NCI-H2107 treated with DMSO at 0.1 percent for 48 hours (cell line): ENCODE measurements around the gene PRSS1.
"Not testable (repeated sequence)": the region's sequence is repeated elsewhere in the genome, so short reads cannot be mapped to it uniquely, and the experiment has no call there.

Experiments
- DNase-seq: peaks from one replicate; lab custom pipeline; 2025; ENCODE audit not compliant: unreplicated experiment; lab: John Stamatoyannopoulos, UW

The PRSS1 gene

GRCh38 chr7:142772673-142773072, 23.4 kb downstream of the PRSS1 start:
- DNase-seq = peak; percentile 18

DNA sequence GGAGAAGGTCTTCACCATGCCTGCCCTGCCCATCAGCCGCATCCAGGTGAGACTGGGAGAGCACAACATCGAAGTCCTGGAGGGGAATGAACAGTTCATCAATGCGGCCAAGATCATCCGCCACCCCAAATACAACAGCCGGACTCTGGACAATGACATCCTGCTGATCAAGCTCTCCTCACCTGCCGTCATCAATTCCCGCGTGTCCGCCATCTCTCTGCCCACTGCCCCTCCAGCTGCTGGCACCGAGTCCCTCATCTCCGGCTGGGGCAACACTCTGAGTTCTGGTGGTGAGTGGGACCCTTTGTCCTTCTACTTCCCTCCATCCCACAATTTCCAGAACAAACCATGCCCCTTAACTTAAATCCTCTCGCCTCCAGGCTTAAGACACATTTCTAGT, 24.0 kb downstream of the PRSS1 start:
- no peak for DNase-seq

DNA sequence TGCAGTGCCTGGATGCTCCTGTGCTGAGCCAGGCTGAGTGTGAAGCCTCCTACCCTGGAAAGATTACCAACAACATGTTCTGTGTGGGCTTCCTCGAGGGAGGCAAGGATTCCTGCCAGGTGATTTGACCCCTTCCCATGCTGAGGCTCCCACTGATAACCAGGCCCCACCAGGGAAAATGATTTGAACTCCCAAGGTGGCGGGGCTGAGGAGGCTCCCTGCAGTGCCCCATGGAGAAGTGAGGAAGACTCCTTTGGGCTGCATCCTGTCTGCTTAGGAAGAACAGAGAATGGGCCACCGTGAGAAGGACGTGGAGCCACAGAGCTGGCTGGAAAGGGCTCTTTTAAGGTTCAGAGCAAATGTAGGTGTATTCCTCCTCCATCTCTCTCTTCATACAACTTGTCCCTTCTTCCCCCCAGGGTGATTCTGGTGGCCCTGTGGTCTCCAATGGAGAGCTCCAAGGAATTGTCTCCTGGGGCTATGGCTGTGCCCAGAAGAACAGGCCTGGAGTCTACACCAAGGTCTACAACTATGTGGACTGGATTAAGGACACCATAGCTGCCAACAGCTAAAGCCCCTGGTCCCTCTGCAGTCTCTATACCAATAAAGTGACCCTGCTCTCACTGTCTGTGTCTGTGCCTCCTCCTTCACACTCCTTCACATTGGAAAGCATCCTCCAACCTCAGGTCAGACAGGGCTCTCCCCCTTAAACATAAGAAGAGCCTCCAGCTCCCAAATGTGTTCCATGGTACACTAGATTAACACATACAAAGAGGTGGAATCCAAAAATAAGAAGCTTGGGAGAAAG, 24.9 kb downstream of the PRSS1 start:
- DNase-seq = no peak

DNA sequence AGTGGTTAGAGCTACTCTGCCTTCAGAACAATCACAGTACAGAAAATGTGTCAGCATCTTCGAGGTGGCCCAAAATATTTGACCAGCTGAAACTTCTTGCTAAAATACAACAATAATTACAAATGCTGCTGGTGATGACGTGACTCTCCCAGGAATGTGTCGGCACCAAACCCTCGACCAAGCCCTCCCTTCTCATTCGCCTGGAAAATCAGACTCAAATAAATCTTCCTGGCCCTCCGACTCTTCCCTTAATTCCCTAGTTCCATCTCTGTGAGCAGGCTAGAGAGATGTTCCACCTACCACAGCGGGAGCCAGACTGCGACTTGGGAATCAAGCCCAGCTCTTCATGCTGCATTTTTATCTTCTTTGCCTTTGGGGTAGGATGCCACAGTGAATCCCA, 25.6 kb downstream of the PRSS1 start:
- DNase-seq = no peak

GRCh38 chr7:142775351-142776115, 26.3 kb downstream of the PRSS1 start:
- DNase-seq = peak; percentile 15

DNA sequence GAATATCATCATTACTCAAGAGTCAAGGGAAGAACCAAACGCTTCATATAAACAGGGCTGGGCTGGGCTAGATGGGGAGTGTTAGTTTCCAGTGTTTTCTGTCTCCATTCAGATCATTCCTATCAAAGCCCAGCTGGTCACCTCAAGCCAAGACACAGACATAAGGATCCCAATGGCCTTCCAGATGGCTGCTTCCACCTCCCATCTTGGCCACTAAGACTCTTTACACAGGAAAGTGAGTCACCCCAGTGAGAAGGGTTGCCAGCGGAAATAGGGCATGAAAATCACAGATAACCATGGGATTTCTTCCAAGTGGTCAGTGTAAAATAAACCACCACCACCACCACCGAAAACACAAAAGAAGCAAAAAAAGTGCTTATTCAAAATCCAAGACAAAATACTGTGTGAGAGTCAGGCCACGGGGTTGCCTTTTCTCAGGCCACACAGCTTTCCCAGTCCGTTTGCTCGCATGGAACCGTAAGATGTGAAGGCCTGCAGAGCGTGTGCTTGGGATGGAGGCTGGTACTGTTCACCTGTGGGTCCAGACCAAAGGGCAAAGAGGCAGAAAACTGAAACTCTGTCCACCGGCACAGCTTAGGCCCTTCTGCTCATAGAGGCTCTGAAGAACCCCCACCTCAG, 27.1 kb downstream of the PRSS1 start:
- DNase-seq = no peak

DNA sequence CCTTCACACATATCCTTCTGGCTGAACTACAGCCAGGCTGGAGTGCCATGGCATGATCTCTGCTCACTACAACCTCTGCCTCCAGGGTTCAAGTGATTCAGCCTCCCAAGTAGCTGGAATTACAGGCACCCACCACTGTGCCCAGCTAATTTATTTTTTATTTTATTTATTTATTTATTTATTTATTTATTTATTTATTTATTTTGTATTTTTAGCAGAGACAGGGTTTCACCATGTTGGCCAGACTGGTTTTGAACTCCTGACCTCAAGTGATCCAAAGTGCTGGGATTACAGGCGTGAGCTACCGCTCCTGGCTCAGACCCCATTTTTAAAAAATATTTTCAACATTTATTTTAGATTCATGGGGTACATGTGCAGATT, 27.6 kb downstream of the PRSS1 start:
- DNase-seq = not testable (repeated sequence)

DNA sequence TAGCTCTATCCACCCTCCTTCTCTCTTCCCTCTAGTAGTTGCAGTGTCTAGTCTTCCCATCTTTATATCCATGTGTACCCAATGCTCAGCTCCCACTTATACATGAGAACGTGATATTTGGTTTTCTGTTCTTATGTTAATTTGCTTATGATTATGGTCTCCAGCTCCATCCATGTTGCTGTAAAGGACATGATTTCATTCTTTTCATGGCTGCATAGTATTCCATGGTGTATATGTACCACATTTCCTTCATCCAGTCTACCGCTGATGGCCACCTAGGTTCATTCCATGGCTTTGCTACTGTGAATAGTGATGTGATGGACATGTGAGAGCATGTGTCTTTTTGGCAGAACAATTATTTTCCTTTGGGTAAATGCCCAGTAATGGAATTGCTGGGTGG, 28.0 kb downstream of the PRSS1 start:
- no peak for DNase-seq

DNA sequence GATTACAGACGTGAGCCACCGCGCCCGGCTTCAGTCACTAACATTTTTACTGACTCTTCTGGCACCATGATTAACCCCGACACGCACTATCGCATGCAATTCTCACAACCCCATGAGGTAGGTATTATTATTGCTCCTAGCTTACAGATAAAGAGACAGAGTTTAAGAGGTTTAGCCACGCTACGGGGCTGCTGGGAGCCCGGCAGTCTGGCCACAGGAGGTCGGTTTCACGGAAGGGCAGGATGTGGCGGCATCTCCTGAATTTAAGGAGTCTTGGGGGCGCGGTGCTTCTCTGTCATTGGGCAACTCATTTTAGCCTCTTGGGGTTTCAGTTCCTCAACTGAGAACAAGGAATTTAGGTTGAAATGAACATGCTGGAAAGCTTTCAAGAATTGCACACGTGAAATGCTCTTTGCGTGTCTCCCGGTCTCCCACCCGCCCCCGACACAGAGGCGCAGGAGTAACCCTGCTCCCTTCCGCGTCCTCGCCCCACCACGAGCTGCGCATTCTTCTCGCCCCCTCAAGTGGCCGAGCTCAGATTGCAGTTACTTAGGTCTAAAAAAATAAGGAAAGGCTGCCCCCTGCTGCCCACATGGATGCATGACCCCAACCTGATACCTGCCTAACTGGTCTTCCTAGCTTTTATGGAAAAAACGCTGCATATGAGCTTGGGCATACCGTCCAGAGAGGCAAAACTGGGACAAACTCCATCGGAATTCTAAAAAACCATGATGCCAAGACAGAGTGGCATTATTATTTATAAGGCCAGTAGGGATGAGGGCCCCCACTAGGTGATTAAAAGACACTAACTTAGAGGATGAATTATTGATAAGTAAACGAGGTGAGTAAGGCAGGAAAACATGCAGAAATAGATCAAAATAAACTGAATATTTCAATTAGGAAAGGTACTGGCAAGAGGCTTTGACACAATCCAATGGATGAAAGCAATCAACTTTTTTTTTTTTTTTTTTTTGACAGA, 33.9 kb downstream of the PRSS1 start:
- peak; percentile 90 for DNase-seq

DNA sequence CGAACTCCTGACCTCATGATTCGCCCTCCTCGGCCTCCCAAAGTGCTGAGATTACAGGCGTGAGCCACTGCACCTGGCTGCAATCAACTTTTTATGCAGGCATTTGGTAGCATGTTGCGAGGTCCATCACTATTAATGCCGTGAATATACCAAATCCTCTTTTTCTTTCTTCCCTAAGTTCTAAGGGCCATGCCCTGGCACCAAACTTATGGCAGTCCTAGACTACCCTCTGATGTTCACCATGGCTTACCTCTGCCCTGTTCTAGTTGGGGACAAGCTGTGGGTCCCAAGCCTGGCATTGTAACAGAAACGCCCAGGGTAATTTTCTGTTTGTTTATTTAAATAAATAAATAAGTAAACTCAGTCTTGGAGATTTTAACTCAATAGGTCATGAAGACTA, 34.8 kb downstream of the PRSS1 start:
- DNase-seq = no peak

- no peak for DNase-seq
These were observed 35.4 kb downstream of the PRSS1 start for GRCh38 chr7:142784716-142785115.

- no peak for DNase-seq
These were observed 36.6 kb downstream of the PRSS1 start for GRCh38 chr7:142785841-142786250.

DNA sequence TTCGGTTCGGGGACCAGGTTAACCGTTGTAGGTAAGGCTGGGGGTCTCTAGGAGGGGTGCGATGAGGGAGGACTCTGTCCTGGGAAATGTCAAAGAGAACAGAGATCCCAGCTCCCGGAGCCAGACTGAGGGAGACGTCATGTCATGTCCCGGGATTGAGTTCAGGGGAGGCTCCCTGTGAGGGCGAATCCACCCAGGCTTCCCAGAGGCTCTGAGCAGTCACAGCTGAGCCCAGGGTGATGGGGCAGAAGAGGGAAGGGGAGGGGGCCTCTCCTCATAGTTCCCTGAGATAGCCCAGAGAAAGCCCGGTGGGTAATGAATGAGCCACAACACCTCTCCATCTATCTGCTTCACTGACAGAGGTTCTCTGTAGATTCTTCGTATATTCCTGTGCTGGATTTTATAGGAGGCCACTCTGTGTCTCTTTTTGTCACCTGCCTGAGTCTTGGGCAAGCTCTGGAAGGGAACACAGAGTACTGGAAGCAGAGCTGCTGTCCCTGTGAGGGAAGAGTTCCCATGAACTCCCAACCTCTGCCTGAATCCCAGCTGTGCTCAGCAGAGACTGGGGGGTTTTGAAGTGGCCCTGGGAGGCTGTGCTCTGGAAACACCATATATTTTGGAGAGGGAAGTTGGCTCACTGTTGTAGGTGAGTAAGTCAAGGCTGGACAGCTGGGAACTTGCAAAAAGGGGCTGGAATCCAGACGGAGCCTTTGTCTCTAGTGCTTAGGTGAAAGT, 37.9 kb downstream of the PRSS1 start:
- no peak for DNase-seq

- no peak for DNase-seq
These were observed 38.5 kb downstream of the PRSS1 start for GRCh38 chr7:142787783-142788182.

DNA sequence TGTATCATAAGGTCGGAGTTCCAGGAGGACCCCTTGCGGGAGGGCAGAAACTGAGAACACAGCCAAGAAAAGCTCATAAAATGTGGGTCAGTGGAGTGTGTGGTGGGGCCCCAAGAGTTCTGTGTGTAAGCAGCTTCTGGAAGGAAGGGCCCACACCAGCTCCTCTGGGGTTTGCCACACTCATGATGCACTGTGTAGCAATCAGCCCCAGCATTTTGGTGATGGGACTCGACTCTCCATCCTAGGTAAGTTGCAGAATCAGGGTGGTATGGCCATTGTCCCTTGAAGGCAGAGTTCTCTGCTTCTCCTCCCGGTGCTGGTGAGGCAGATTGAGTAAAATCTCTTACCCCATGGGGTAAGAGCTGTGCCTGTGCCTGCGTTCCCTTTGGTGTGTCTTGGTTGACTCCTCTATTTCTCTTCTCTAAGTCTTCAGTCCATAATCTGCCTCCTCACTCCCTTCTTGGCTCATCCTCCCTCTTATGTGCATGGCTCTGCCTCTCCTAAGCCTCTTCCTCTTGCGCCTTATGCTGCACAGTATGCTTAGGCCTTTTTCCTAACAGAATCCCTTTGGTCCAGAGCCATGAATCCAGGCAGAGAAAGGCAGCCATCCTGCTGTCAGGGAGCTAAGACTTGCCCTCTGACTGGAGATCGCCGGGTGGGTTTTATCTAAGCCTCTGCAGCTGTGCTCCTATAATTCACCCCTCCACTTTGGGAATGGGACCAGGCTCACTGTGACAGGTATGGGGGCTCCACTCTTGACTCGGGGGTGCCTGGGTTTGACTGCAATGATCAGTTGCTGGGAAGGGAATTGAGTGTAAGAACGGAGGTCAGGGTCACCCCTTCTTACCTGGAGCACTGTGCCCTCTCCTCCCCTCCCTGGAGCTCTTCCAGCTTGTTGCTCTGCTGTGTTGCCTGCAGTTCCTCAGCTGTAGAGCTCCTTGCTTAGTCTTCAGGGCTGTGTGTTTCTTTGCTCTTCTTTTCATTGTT, 39.3 kb downstream of the PRSS1 start:
- DNase-seq = no peak

DNA sequence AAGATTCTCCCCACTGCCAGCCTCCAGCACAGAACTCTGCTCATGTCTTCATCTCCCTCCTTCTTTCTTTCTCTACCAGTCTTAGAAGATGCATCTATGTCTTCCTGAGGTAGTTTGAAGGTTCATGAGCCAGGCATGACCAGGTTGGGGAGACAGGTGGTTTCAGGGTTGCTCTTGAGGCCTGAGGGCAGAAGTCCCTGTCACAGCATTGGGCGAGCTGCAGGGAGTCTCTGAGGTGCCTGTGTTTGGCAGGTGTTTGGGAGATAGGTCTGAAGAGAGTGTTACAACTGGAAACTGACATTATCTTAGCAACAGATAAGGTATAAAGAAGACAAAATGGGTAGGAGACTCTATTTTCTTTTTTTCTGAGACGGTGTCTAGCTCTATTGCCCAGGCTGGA, 40.2 kb downstream of the PRSS1 start:
- no peak for DNase-seq

DNA sequence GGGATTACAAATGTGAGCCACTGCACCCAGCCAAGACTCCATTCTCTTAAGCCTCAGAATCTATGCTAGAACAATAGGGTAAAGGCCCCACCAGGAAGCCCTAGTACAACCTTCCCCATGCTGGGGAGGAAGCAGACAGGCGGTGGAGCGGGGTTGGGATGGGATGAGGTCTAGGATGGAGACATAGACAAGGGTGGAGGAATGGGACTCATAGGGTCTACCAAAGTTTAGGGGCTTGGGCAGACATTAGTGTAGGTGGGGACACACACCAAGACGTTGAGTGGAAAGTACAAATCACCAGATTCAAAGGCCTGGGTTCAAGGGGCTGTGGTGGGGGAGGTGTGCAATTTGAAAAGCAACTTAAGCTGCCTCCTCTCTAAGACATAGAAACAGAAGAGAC, 40.8 kb downstream of the PRSS1 start:
- no peak for DNase-seq

GRCh38 chr7:142790555-142790954, 41.3 kb downstream of the PRSS1 start:
- DNase-seq = no peak

DNA sequence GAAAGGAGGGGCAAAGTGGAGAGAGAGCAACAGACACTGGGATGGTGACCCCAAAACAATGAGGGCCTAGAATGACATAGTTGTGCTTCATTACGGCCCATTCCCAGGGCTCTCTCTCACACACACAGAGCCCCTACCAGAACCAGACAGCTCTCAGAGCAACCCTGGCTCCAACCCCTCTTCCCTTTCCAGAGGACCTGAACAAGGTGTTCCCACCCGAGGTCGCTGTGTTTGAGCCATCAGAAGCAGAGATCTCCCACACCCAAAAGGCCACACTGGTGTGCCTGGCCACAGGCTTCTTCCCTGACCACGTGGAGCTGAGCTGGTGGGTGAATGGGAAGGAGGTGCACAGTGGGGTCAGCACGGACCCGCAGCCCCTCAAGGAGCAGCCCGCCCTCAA, 42.2 kb downstream of the PRSS1 start:
- no peak for DNase-seq
